Thyroid gland (tissue), 4 donors: Measurements from ENCODE around the gene PMFBP1. TPM values are rescaled to one million over a fixed set of nuclear protein-coding genes. Genes with fewer than 3 reads are reported as not detected.

ENCODE experiments used
- DNase-seq, 2 donors: peaks; one replicate each; pipeline ENCODE4 v3.0.0-alpha.2; 2019
- H3K27ac ChIP-seq, 3 donors: fragments of 200-600 bp; sonication (generic); 1 replicate in 2 of 3; 2 replicates in 1 of 3; pipeline ENCODE4 v1.5.1; 2016 to 2019; ENCODE audit warnings: mild to moderate bottlenecking in 1 of 3, moderate library complexity in 1 of 3
- H3K27me3 ChIP-seq: fragments of 200-600 bp; sonication (generic); one replicate; pipeline ENCODE4 v1.5.1; 2019
- H3K36me3 ChIP-seq, 2 donors: fragments of 200-600 bp; sonication (generic); one replicate each; pipeline ENCODE4 v1.5.1; 2016 to 2019
- H3K4me1 ChIP-seq, 2 donors: fragments of 200-600 bp; sonication (generic); one replicate each; pipeline ENCODE4 v1.5.1; 2017 to 2019
- H3K4me3 ChIP-seq, 3 donors: fragments of 200-600 bp; sonication (generic); replicated peaks in 1 of 3; 1 replicate in 2 of 3; 2 replicates in 1 of 3; pipeline ENCODE4 v1.5.1; 2016; ENCODE audit warnings: mild to moderate bottlenecking in 1 of 3
- H3K9me3 ChIP-seq: fragments of 200-600 bp; sonication (generic); one replicate; pipeline ENCODE4 v1.5.1; 2017
- CTCF ChIP-seq, 6 experiments: fragments of 200-600 bp in 3 of 6; fragments of 450-650 bp in 3 of 6; sonication (generic) in 3 of 6; IDR thresholded peaks; one replicate each; pipeline ENCODE4 v1.5.1; 2016 to 2019; ENCODE audit warnings: antibody characterized with exemption in 6 of 6, mild to moderate bottlenecking in 2 of 6, inconsistent platforms in 1 of 6, moderate library complexity in 1 of 6
- POLR2A ChIP-seq, 2 donors: fragments of 450-650 bp; IDR thresholded peaks; one replicate each; pipeline ENCODE4 v1.6.1; 2017; ENCODE audit warnings: antibody characterized with exemption in 2 of 2, mild to moderate bottlenecking in 2 of 2, moderate library complexity in 1 of 2
- WGBS, 2 donors: methylation state at CpG; one replicate each; pipeline ENCODE4 v1.1.5; 2017; 5-methylcytosine and 5-hydroxymethylcytosine counted together
- intact Hi-C: fragments of 100-400 bp; cut with DNase I; formaldehyde crosslinking; loops from one replicate; pipeline ENCODE4 v1.15.1; 2023
- total RNA-seq, 4 donors: library from RNA; depleted of rRNA; stranded (reverse); fragments of >200 nt; gene quantifications; one replicate each; pipeline ENCODE4 v1.2.3, GENCODE V29; 2016

Gene PMFBP1
- total RNA-seq, 4 donors from 2014 or later: 0.54 to 0.88 (median 0.67) TPM; not detected in 1

- no peak for DNase-seq
- WGBS, 2 donors: 82 to 83% methylated on average over 15 of the region's 15 CpGs
- Histone ChIP-seq H3K36me3 (no peaks in the 10 kb centered on the region), H3K9me3 (no peaks in the 10 kb centered on the region), H3K27me3 (no peaks in the 10 kb centered on the region), H3K27ac (no peak overlapping the region), H3K4me1 (no peaks in the 10 kb centered on the region), H3K4me3 (no peak overlapping the region)
- TF ChIP-seq POLR2A (IDR thresholded peaks at IDR 0.05) (no peak), CTCF (IDR thresholded peaks at IDR 0.05) (no peak)
- intact Hi-C loops: no loop called here
Observed at GRCh38 chr16:72137380-72138063, 34.4 kb downstream of the PMFBP1 start.

GRCh38 chr16:72134507-72134906 is 37.4 kb downstream of the PMFBP1 start:
- intact Hi-C loops: no loop called here

GRCh38 chr16:72132726-72133125 is 39.2 kb downstream of the PMFBP1 start:
- TF ChIP-seq CTCF (IDR thresholded peaks at IDR 0.05): no peak
- Histone ChIP-seq H3K4me3 (no peak overlapping the region), H3K9me3 (no peaks in the 10 kb centered on the region), H3K4me1 (no peaks in the 10 kb centered on the region), H3K27ac (no peak overlapping the region), H3K27me3 (no peaks in the 10 kb centered on the region), H3K36me3 (no peaks in the 10 kb centered on the region)
- no peak for DNase-seq
- intact Hi-C loops: no loop called here
- 87 to 96% methylated on average over 3 of the region's 3 CpGs for WGBS, 2 donors

More at GRCh38 chr16:72134507-72134906, 37.4 kb downstream of the PMFBP1 start:
- H3K9me3 ChIP-seq: no peaks in the 10 kb centered on the region
- H3K36me3 ChIP-seq: no peaks in the 10 kb centered on the region
- 96 to 100% methylated on average over 2 of the region's 2 CpGs for WGBS, 2 donors
- DNase-seq: no peak
- no peak overlapping the region for H3K4me3 ChIP-seq
- no peak overlapping the region for H3K27ac ChIP-seq
- TF ChIP-seq POLR2A (IDR thresholded peaks at IDR 0.05) (no peak), CTCF (IDR thresholded peaks at IDR 0.05) (no peak)
- H3K4me1 ChIP-seq: no peaks in the 10 kb centered on the region
- H3K27me3 ChIP-seq: no peaks in the 10 kb centered on the region

GRCh38 chr16:72131036-72131435 is 40.9 kb downstream of the PMFBP1 start:
- Histone ChIP-seq H3K36me3 (no peaks in the 10 kb centered on the region), H3K4me1 (no peaks in the 10 kb centered on the region), H3K27ac (no peak overlapping the region), H3K27me3 (no peaks in the 10 kb centered on the region), H3K4me3 (no peak overlapping the region), H3K9me3 (no peaks in the 10 kb centered on the region)
- intact Hi-C loops: no loop called here
- DNase-seq: no peak
- 70 to 78% methylated on average over 6 of the region's 6 CpGs for WGBS, 2 donors
- TF ChIP-seq POLR2A (IDR thresholded peaks at IDR 0.05): no peak
- no peak for TF ChIP-seq CTCF (IDR thresholded peaks at IDR 0.05)

- DNase-seq: no peak
- no peaks in the 10 kb centered on the region for H3K27me3 ChIP-seq
- no peaks in the 10 kb centered on the region for H3K4me1 ChIP-seq
- H3K9me3 ChIP-seq: no peaks in the 10 kb centered on the region
- H3K27ac ChIP-seq: no peak overlapping the region
- intact Hi-C loops: loop anchor here (10.0 kb wide), 1 partner anchor 335 kb away; no protein-coding TSS in a partner anchor
- 77% methylated on average over 7 of the region's 7 CpGs for WGBS, 2 donors
- no peaks in the 10 kb centered on the region for H3K36me3 ChIP-seq
- no peak overlapping the region for H3K4me3 ChIP-seq
- TF ChIP-seq POLR2A (IDR thresholded peaks at IDR 0.05): no peak
- TF ChIP-seq CTCF (IDR thresholded peaks at IDR 0.05): no peak
Observed at GRCh38 chr16:72129976-72130656, 41.8 kb downstream of the PMFBP1 start.
